MCF 10A (cell line): ENCODE results near the gene ZBTB33. TPM values are rescaled to one million over a fixed set of nuclear protein-coding genes. Genes with fewer than 3 reads are reported as not detected.

Source experiments
- BruUV-seq: library from RNA; stranded (reverse); fragments of 400-500 nt; replicated peaks from 2 replicates; lab custom pipeline; 2021; lab: Mats Ljungman, UMichigan
- CTCF ChIA-PET: fragments of 300-600 bp; sonication (Branson Sonifier 250); formaldehyde crosslinking; extraction: SDS; loops from one replicate; lab custom pipeline; 2021; ENCODE audit warnings: antibody characterized with exemption, inconsistent platforms; lab: Yijun Ruan, JAX
- POLR2A ChIA-PET: fragments of 300-600, 350-650 bp; sonication (Branson Sonifier 250); formaldehyde crosslinking; extraction: SDS; loops from one replicate; lab custom pipeline; 2020; ENCODE audit warnings: antibody characterized with exemption, inconsistent platforms; lab: Yijun Ruan, JAX
- DNase-seq: peaks from one replicate; pipeline ENCODE4 v3.0.0-alpha.2; 2018; ENCODE audit not compliant: unreplicated experiment
- H3K27ac Mint-ChIP-seq: one replicate; pipeline ENCODE4 v1.8.0; 2022; ENCODE audit warnings: mild to moderate bottlenecking, low read depth, mixed read lengths; ENCODE audit not compliant: unreplicated experiment
- H3K27me3 Mint-ChIP-seq: one replicate; pipeline ENCODE4 v1.8.0; 2022; ENCODE audit warnings: mixed read lengths; ENCODE audit not compliant: insufficient read depth, unreplicated experiment
- H3K36me3 Mint-ChIP-seq: one replicate; pipeline ENCODE4 v1.8.0; 2022; ENCODE audit warnings: mild to moderate bottlenecking, moderate library complexity, mixed read lengths; ENCODE audit not compliant: insufficient read depth, unreplicated experiment
- H3K4me1 Mint-ChIP-seq: one replicate; pipeline ENCODE4 v1.8.0; 2022; ENCODE audit warnings: mixed read lengths; ENCODE audit not compliant: insufficient read depth, unreplicated experiment
- H3K4me3 Mint-ChIP-seq: one replicate; pipeline ENCODE4 v1.8.0; 2022; ENCODE audit warnings: mild to moderate bottlenecking, moderate library complexity, mixed read lengths; ENCODE audit not compliant: unreplicated experiment
- H3K9me3 Mint-ChIP-seq: one replicate; pipeline ENCODE4 v1.8.0; 2022; ENCODE audit warnings: mixed read lengths; ENCODE audit not compliant: unreplicated experiment
- CTCF ChIP-seq: fragments of 200-600 bp; IDR thresholded peaks from one replicate; pipeline ENCODE4 v1.8.0; 2022; ENCODE audit warnings: antibody characterized with exemption, mild to moderate bottlenecking; ENCODE audit not compliant: unreplicated experiment
- intact Hi-C: fragments of 100-400 bp; cut with micrococcal nuclease; formaldehyde crosslinking; loops from 2 replicates; pipeline ENCODE4 v1.14.1; 2022
- total RNA-seq: library from RNA; stranded (reverse); gene quantifications from 2 replicates; pipeline ENCODE4 v1.2.3, GENCODE V29; 2022

ZBTB33 gene
- total RNA-seq, 1 experiment from 2014 or later = 11.4 TPM

GRCh38 chrX:120269373-120270035 lies 18.9 kb downstream of the ZBTB33 start:
- no TSS peak for BruUV-seq
- Mint-ChIP-seq H3K4me1 (peaks cover 18% of the 10 kb centered on the region), H3K4me3 (no peak overlapping the region), H3K36me3 (peaks cover 11% of the 10 kb centered on the region), H3K9me3 (no peaks in the 10 kb centered on the region), H3K27ac (peak overlapping the region; percentile 90), H3K27me3 (no peaks in the 10 kb centered on the region)
- DNase-seq = peak; percentile 69
- ChIA-PET CTCF (interaction anchor here (0.6 to 1.7 kb wide), 12 partner anchors 9 to 1035 kb away, joined by 3 to 11 read pairs (median 3); partner anchors contain the start of gene ZBTB33), POLR2A (interaction anchor here (0.6 to 4.1 kb wide), 9 partner anchors 9 to 664 kb away, joined by 4 to 63 read pairs (median 7); partner anchors contain the start of gene ZBTB33)
- no peak for TF ChIP-seq CTCF
- intact Hi-C loops = no loop called here

- no peaks in the 10 kb centered on the region for H3K9me3 Mint-ChIP-seq
- H3K4me3 Mint-ChIP-seq = no peak overlapping the region
- intact Hi-C loops = no loop called here
- no TSS peak for BruUV-seq
- H3K36me3 Mint-ChIP-seq = peaks cover 11% of the 10 kb centered on the region
- TF ChIP-seq CTCF = no peak
- H3K27me3 Mint-ChIP-seq = no peaks in the 10 kb centered on the region
- H3K27ac Mint-ChIP-seq = peak overlapping the region; percentile 66
- POLR2A ChIA-PET = interaction anchor here (0.7 to 4.1 kb wide), 8 partner anchors 10 to 290 kb away, joined by 3 to 63 read pairs (median 4); partner anchors contain the start of genes LAMP2 and ZBTB33
- CTCF ChIA-PET = no interaction called here
- H3K4me1 Mint-ChIP-seq = peaks cover 18% of the 10 kb centered on the region
- no peak for DNase-seq
Observed at GRCh38 chrX:120270567-120270966, 20.0 kb downstream of the ZBTB33 start.

GRCh38 chrX:120271218-120271617 lies 20.6 kb downstream of the ZBTB33 start:
- no TSS peak for BruUV-seq
- peak; percentile 60 for DNase-seq
- intact Hi-C loops = no loop called here
- Mint-ChIP-seq H3K27ac (peak overlapping the region; percentile 66), H3K4me3 (no peak overlapping the region), H3K4me1 (peaks cover 18% of the 10 kb centered on the region), H3K36me3 (peaks cover 11% of the 10 kb centered on the region), H3K9me3 (no peaks in the 10 kb centered on the region), H3K27me3 (no peaks in the 10 kb centered on the region)
- ChIA-PET CTCF (no interaction called here), POLR2A (interaction anchor here (0.7 to 4.1 kb wide), 8 partner anchors 11 to 289 kb away, joined by 3 to 63 read pairs (median 4); partner anchors contain the start of genes LAMP2 and ZBTB33)
- no peak for TF ChIP-seq CTCF

GRCh38 chrX:120274145-120274544 lies 23.5 kb downstream of the ZBTB33 start:
- no TSS peak for BruUV-seq
- H3K27me3 Mint-ChIP-seq = no peaks in the 10 kb centered on the region
- H3K4me1 Mint-ChIP-seq = peaks cover 17% of the 10 kb centered on the region

More at GRCh38 chrX:120274145-120274544, 23.5 kb downstream of the ZBTB33 start:
- TF ChIP-seq CTCF = no peak
- Mint-ChIP-seq H3K36me3 (peaks cover 7% of the 10 kb centered on the region), H3K4me3 (no peak overlapping the region), H3K9me3 (no peaks in the 10 kb centered on the region), H3K27ac (no peak overlapping the region)
- ChIA-PET POLR2A (no interaction called here), CTCF (interaction anchor here (2.2 kb wide), 1 partner anchor 25 kb away, joined by 6 read pairs; no protein-coding TSS in a partner anchor)
- no peak for DNase-seq
- intact Hi-C loops = no loop called here
